ENCODE results near the gene PLAGL2.

The PLAGL2 gene

DNA sequence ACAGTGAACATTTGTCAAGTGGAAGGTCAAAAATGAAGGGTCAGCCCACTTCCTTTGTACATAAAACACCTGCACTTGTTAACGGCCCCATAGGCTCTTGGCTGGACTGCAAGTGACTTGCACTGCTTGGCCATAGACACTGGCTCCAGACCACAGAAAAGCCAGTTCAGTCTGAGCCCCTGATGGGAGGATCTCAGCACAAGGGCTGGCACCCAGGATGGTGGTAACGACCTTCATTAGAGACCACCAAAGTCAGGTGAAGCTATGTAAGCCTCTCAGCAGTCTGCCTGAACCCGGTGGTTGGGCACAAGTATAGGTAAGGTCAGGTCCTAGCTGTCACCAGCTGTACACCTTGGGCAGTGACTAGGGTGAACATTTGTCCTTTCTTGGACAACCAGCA lies 16.1 kb downstream of the PLAGL2 start:
- no peak overlapping the region for H3K4me2 ChIP-seq (ENCODE audit: low read length)
- peaks cover 5% of the 10 kb centered on the region for H4K20me1 ChIP-seq (ENCODE audit: control insufficient read depth, insufficient read depth, low read depth, low read length)
- H3K27me3 ChIP-seq (ENCODE audit: control insufficient read depth, low read length), result peaks cover 9% of the 10 kb centered on the region
- no peak overlapping the region for H3K27ac ChIP-seq (ENCODE audit: low read depth, low read length)
- TF ChIP-seq CTCF (IDR thresholded peaks at IDR 0.05; ENCODE audit: low read depth, low read length, poor library complexity, severe bottlenecking) (no peak), EZH2phosphoT487 (IDR thresholded peaks at IDR 0.05; ENCODE audit: borderline replicate concordance, low read length) (no peak)
- no peak overlapping the region for H3K4me3 ChIP-seq (ENCODE audit: low read length)
- H3K4me1 ChIP-seq (ENCODE audit: control insufficient read depth, low read length), result peaks cover 5% of the 10 kb centered on the region
- no peaks in the 10 kb centered on the region for H3K9me2 ChIP-seq (replicated peaks; ENCODE audit: control insufficient read depth, low read length)
- H3F3A ChIP-seq (ENCODE audit: control insufficient read depth, insufficient read depth), result peaks cover 5% of the 10 kb centered on the region; the same call in 1 of the 2 replicates
- H3K79me2 ChIP-seq (ENCODE audit: control insufficient read depth, low read length), result no peaks in the 10 kb centered on the region; the same call in 1 of the 2 replicates
- no peaks in the 10 kb centered on the region for H3K9me3 ChIP-seq (ENCODE audit: control insufficient read depth, insufficient read depth, low read length)
- H3K36me3 ChIP-seq (ENCODE audit: control insufficient read depth, low read length), result peaks cover 40% of the 10 kb centered on the region

GRCh38 chr20:32190616-32191415 lies 16.7 kb downstream of the PLAGL2 start:
- Histone ChIP-seq H3K27ac (ENCODE audit: low read depth, low read length) (no peak overlapping the region), H3K79me2 (ENCODE audit: control insufficient read depth, low read length) (no peaks in the 10 kb centered on the region; the same call in 1 of the 2 replicates), H3K36me3 (ENCODE audit: control insufficient read depth, low read length) (peaks cover 33% of the 10 kb centered on the region), H3K4me1 (ENCODE audit: control insufficient read depth, low read length) (peaks cover 5% of the 10 kb centered on the region), H4K20me1 (ENCODE audit: control insufficient read depth, insufficient read depth, low read depth, low read length) (peaks cover 5% of the 10 kb centered on the region), H3K27me3 (ENCODE audit: control insufficient read depth, low read length) (peaks cover 9% of the 10 kb centered on the region), H3K4me2 (ENCODE audit: low read length) (peak overlapping the region; percentile 49), H3F3A (ENCODE audit: control insufficient read depth, insufficient read depth) (peaks cover 5% of the 10 kb centered on the region; the same call in 1 of the 2 replicates), H3K9me3 (ENCODE audit: control insufficient read depth, insufficient read depth, low read length) (no peaks in the 10 kb centered on the region), H3K9me2 (replicated peaks; ENCODE audit: control insufficient read depth, low read length) (no peaks in the 10 kb centered on the region), H3K4me3 (ENCODE audit: low read length) (peak overlapping the region; percentile 17; the same call in 1 of the 2 replicates)
- TF ChIP-seq EZH2phosphoT487 (IDR thresholded peaks at IDR 0.05; ENCODE audit: borderline replicate concordance, low read length) (no peak), CTCF (IDR thresholded peaks at IDR 0.05; ENCODE audit: low read depth, low read length, poor library complexity, severe bottlenecking) (no peak)

- Histone ChIP-seq H3K9me2 (replicated peaks; ENCODE audit: control insufficient read depth, low read length) (no peaks in the 10 kb centered on the region), H3K9me3 (ENCODE audit: control insufficient read depth, insufficient read depth, low read length) (no peaks in the 10 kb centered on the region), H3K4me1 (ENCODE audit: control insufficient read depth, low read length) (peaks cover 5% of the 10 kb centered on the region), H3K4me3 (ENCODE audit: low read length) (peak overlapping the region; percentile 17; the same call in 1 of the 2 replicates), H3K36me3 (ENCODE audit: control insufficient read depth, low read length) (peaks cover 25% of the 10 kb centered on the region), H3K27ac (ENCODE audit: low read depth, low read length) (no peak overlapping the region), H3K79me2 (ENCODE audit: control insufficient read depth, low read length) (no peaks in the 10 kb centered on the region; the same call in 1 of the 2 replicates), H3K27me3 (ENCODE audit: control insufficient read depth, low read length) (peaks cover 9% of the 10 kb centered on the region), H3K4me2 (ENCODE audit: low read length) (peak overlapping the region; percentile 49), H3F3A (ENCODE audit: control insufficient read depth, insufficient read depth) (peaks cover 5% of the 10 kb centered on the region; the same call in 1 of the 2 replicates), H4K20me1 (ENCODE audit: control insufficient read depth, insufficient read depth, low read depth, low read length) (peaks cover 5% of the 10 kb centered on the region)
- no peak for TF ChIP-seq CTCF (IDR thresholded peaks at IDR 0.05; ENCODE audit: low read depth, low read length, poor library complexity, severe bottlenecking)
- TF ChIP-seq EZH2phosphoT487 (IDR thresholded peaks at IDR 0.05; ENCODE audit: borderline replicate concordance, low read length), result no peak
Measured at GRCh38 chr20:32189691-32190615, 17.6 kb downstream of the PLAGL2 start.

Data from DOHH2 (cell line).